PC-9 (cell line): ENCODE measurements around the gene MECR. TPM values are rescaled to one million over a fixed set of nuclear protein-coding genes. Genes with fewer than 3 reads are reported as not detected.

Experiments
- BruUV-seq: library from RNA; stranded (reverse); fragments of 400-500 nt; replicated peaks from 2 replicates; lab custom pipeline; 2021; lab: Mats Ljungman, UMichigan
- CTCF ChIA-PET: fragments of 300-600 bp; sonication (Branson Sonifier 250); formaldehyde crosslinking; loops from one replicate; lab custom pipeline; 2022; ENCODE audit warnings: antibody characterized with exemption; lab: Charles Lee
- POLR2A ChIA-PET: fragments of 300-600 bp; sonication (Branson Sonifier 250); formaldehyde crosslinking; loops from one replicate; lab custom pipeline; 2022; ENCODE audit warnings: antibody characterized with exemption; ENCODE audit not compliant: unreplicated experiment; lab: Charles Lee
- DNase-seq, 2 experiments: peaks; one replicate each; pipeline versions ENCODE4 v3.0.0 to v3.0.0-alpha.2; 2015 to 2022; ENCODE audit warnings: mixed read lengths in 1 of 2
- H2AFZ ChIP-seq: fragments of 200-600 bp; sonication (generic); 2 replicates; pipeline ENCODE4 v1.8.1; 2017; ENCODE audit warnings: antibody characterized with exemption
- H3F3A ChIP-seq: fragments of 200-600 bp; sonication (generic); 2 replicates; pipeline ENCODE4 v1.8.1; 2017; ENCODE audit warnings: antibody characterized with exemption, mild to moderate bottlenecking, low read depth; ENCODE audit not compliant: insufficient read depth
- H3K27ac ChIP-seq: fragments of 200-600 bp; sonication (generic); 2 replicates; pipeline ENCODE4 v1.6.1; 2016; ENCODE audit warnings: mixed run types
- H3K27me3 ChIP-seq: fragments of 200-600 bp; sonication (generic); 2 replicates; pipeline ENCODE4 v1.6.1; 2016; ENCODE audit warnings: low read depth, mixed run types; ENCODE audit not compliant: insufficient read depth
- H3K36me3 ChIP-seq: fragments of 200-600 bp; sonication (generic); 2 replicates; pipeline ENCODE4 v1.6.1; 2016; ENCODE audit warnings: low read depth, mixed run types
- H3K4me1 ChIP-seq: fragments of 200-600 bp; sonication (generic); replicated peaks from 2 replicates; pipeline ENCODE4 v1.6.1; 2016; ENCODE audit warnings: mixed run types; ENCODE audit not compliant: insufficient read depth
- H3K4me2 ChIP-seq: fragments of 200-600 bp; sonication (generic); 2 replicates; pipeline ENCODE4 v1.6.1; 2017; ENCODE audit warnings: mixed run types
- H3K4me3 ChIP-seq: fragments of 200-600 bp; sonication (generic); 2 replicates; pipeline ENCODE4 v1.6.1; 2016; ENCODE audit warnings: mixed run types
- H3K79me2 ChIP-seq: fragments of 200-600 bp; sonication (generic); 2 replicates; pipeline ENCODE4 v1.6.1; 2017; ENCODE audit warnings: low read depth, mixed run types
- H3K9me2 ChIP-seq: fragments of 200-600 bp; sonication (generic); 2 replicates; pipeline ENCODE4 v1.8.1; 2017; ENCODE audit warnings: mild to moderate bottlenecking; ENCODE audit not compliant: insufficient read depth
- H3K9me3 ChIP-seq: fragments of 200-600 bp; sonication (generic); 2 replicates; pipeline ENCODE4 v1.8.1; 2016; ENCODE audit warnings: low read depth; ENCODE audit not compliant: insufficient read depth
- H4K20me1 ChIP-seq: fragments of 200-600 bp; sonication (generic); 2 replicates; pipeline ENCODE4 v1.8.1; 2017; ENCODE audit not compliant: insufficient read depth
- EZH2 ChIP-seq: fragments of 200-600 bp; sonication (generic); IDR thresholded peaks from 2 replicates; pipeline ENCODE4 v1.8.0; 2017; ENCODE audit warnings: antibody characterized with exemption, low read depth
- intact Hi-C: fragments of 100-400 bp; cut with micrococcal nuclease; formaldehyde crosslinking; loops from one replicate; pipeline ENCODE4 v1.10.0; 2022; ENCODE audit not compliant: unreplicated experiment
- total RNA-seq: library from RNA; stranded (reverse); gene quantifications from 2 replicates; pipeline ENCODE4 v1.2.3, GENCODE V29; 2021
- TF ChIP-seq, protein P1 (sequence below): fragments of 200-600 bp; sonication (generic); conservative IDR thresholded peaks from 2 replicates; pipeline ENCODE4 v1.6.1; 2017; ENCODE audit warnings: mixed run types, antibody characterized with exemption, mild to moderate bottlenecking, moderate library complexity

MECR gene
- total RNA-seq, 1 experiment from 2014 or later: 46.4 TPM

DNA sequence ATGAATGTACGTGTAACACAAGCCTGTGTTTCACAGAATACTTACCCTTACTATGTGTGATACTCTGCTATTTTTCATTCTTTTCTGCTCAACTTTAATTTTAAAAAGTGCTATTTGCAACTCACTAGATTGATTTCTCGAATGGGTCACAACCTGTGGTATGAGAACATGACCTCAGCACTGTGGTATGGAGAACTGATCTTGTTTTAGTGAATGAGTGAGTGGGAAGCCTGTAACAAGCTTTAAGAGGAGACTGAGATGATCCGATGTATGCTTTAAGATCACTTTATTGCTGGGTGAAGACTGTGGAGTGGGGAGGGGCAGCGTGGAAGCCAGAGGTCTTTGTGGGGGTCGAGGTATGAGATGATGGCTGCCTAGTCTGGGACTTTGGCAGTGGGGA lies 21.6 kb downstream of the MECR start:
- Histone ChIP-seq H3K27me3 (no peaks in the 10 kb centered on the region), H3K4me1 (no peaks in the 10 kb centered on the region), H3K79me2 (no peaks in the 10 kb centered on the region), H3K4me2 (no peak overlapping the region), H4K20me1 (no peaks in the 10 kb centered on the region), H3K9me2 (no peaks in the 10 kb centered on the region), H3K36me3 (no peaks in the 10 kb centered on the region), H2AFZ (no peak overlapping the region), H3K27ac (no peak overlapping the region), H3K9me3 (no peaks in the 10 kb centered on the region), H3K4me3 (no peak overlapping the region), H3F3A (no peaks in the 10 kb centered on the region)
- CTCF ChIA-PET: no interaction called here
- intact Hi-C loops: loop anchor here (10.0 kb wide), 1 partner anchor 564 kb away; the partner anchor contains the start of genes RNU11 and TAF12
- no peak for DNase-seq
- POLR2A ChIA-PET: no interaction called here
- TF ChIP-seq EZH2: no peak
- TF ChIP-seq, protein P1, sequence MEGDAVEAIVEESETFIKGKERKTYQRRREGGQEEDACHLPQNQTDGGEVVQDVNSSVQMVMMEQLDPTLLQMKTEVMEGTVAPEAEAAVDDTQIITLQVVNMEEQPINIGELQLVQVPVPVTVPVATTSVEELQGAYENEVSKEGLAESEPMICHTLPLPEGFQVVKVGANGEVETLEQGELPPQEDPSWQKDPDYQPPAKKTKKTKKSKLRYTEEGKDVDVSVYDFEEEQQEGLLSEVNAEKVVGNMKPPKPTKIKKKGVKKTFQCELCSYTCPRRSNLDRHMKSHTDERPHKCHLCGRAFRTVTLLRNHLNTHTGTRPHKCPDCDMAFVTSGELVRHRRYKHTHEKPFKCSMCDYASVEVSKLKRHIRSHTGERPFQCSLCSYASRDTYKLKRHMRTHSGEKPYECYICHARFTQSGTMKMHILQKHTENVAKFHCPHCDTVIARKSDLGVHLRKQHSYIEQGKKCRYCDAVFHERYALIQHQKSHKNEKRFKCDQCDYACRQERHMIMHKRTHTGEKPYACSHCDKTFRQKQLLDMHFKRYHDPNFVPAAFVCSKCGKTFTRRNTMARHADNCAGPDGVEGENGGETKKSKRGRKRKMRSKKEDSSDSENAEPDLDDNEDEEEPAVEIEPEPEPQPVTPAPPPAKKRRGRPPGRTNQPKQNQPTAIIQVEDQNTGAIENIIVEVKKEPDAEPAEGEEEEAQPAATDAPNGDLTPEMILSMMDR: no peak
- no TSS peak for BruUV-seq

DNA sequence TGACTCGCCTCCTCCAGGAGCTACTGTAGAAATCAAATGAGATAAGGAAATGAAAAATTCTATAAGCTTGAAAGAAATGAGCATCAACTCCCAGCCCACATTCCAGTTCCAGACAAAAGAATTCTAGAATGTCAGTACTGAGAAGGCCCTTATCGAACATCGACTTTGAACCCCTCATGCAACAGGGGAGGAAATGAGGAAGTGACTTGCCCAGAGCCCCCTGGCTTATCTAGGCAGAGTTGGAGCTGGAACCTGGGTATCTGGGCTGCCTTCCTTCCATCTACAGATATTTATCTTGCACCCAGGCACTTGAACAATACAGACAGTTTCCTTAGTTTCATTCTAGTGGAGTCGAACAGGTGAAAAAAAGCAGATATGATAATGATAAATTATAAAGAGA lies 22.3 kb downstream of the MECR start:
- Histone ChIP-seq H3K36me3 (no peaks in the 10 kb centered on the region), H3K9me3 (no peaks in the 10 kb centered on the region), H3F3A (no peaks in the 10 kb centered on the region; the same call in 1 of the 2 replicates), H4K20me1 (no peaks in the 10 kb centered on the region), H3K79me2 (no peaks in the 10 kb centered on the region), H3K4me1 (no peaks in the 10 kb centered on the region), H3K27me3 (no peaks in the 10 kb centered on the region), H3K4me2 (no peak overlapping the region), H3K9me2 (no peaks in the 10 kb centered on the region), H3K27ac (no peak overlapping the region), H2AFZ (no peak overlapping the region), H3K4me3 (no peak overlapping the region)
- TF ChIP-seq EZH2: no peak
- TF ChIP-seq, protein P1: no peak
- BruUV-seq: no TSS peak
- ChIA-PET CTCF (no interaction called here), POLR2A (interaction anchor here (0.5 to 0.6 kb wide), 2 partner anchors 72 to 105 kb away, joined by 3 to 6 read pairs; no protein-coding TSS in a partner anchor)
- DNase-seq: no peak
- intact Hi-C loops: loop anchor here (10.0 kb wide), 1 partner anchor 564 kb away; the partner anchor contains the start of genes RNU11 and TAF12

DNA sequence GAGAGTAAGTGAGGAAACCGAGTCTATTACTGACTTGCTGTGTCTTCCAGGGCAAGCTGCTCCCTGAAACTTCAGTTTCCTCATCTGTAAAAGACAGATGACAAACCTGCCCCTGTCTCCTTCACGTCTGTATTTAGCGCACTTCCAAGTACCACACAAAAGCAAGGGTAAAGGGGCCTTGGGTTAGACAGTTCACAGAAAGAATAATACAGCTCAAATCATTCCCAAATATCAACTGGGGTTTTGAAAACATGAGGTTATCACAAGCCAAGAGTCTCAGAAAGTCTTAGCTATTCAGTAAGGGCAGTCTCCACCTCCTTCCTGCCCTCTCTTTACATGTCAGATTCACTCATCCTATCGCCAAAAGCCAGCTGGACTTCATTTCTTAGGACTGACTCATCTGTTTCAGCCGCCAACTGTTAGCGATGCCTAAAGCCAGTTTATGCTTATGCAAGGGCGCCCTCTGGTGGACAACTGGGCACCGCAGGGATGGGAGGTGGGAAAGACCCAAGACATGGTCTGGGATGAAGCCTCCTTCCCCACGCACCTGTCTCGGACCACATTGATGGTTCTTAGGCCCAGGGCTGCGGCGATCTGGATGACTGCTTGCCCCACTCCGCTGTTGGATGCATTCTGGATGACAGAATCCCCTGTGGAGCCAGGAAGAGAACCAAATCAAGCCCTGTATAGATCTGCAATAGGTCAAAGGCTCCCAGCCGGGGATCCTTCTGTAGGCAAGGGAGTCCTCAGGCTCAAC lies 28.0 kb downstream of the MECR start:
- peak overlapping the region; percentile 63 for H3K27ac ChIP-seq
- H3K4me2 ChIP-seq: peak overlapping the region; percentile 68
- H3K36me3 ChIP-seq: peaks cover 8% of the 10 kb centered on the region
- intact Hi-C loops: loop anchor here (1.0 to 10.0 kb wide), 4 partner anchors 170 to 558 kb away; partner anchors contain the start of genes RNU11 and TAF12
- peak; percentile 89 to 90 for DNase-seq
- peak overlapping the region; percentile 23; the same call in 1 of the 2 replicates for H3K4me3 ChIP-seq
- peaks cover 9% of the 10 kb centered on the region for H3K4me1 ChIP-seq
- H2AFZ ChIP-seq: no peak overlapping the region
- H3K9me3 ChIP-seq: no peaks in the 10 kb centered on the region
- no peaks in the 10 kb centered on the region for H3K9me2 ChIP-seq
- no peak for TF ChIP-seq EZH2
- TF ChIP-seq, protein P1: peak; percentile 87
- H4K20me1 ChIP-seq: no peaks in the 10 kb centered on the region
- POLR2A ChIA-PET: interaction anchor here (0.6 to 0.7 kb wide), 3 partner anchors 217 to 318 kb away, joined by 3 to 7 read pairs (median 5); no protein-coding TSS in a partner anchor
- no peaks in the 10 kb centered on the region for H3K79me2 ChIP-seq
- BruUV-seq: no TSS peak
- CTCF ChIA-PET: interaction anchor here (0.5 to 1.5 kb wide), 11 partner anchors 21 to 325 kb away, joined by 3 to 23 read pairs (median 4); partner anchors contain the start of gene SRSF4
- no peaks in the 10 kb centered on the region for H3K27me3 ChIP-seq
- peaks cover 7% of the 10 kb centered on the region; the same call in 1 of the 2 replicates for H3F3A ChIP-seq
